Measurements from ENCODE around the gene IL12RB1. TPM values are rescaled to one million over a fixed set of nuclear protein-coding genes. Genes with fewer than 3 reads are reported as not detected.

The IL12RB1 gene
- total and polyA plus RNA-seq, 8 donors, result 0.33 to 5.4 (median 0.55) TPM

GRCh38 chr19:18128805-18129204, 42.1 kb upstream of the IL12RB1 start:
- no peak overlapping the region for H3K27ac ChIP-seq
- no peak overlapping the region for H3K4me3 ChIP-seq
- H3K9me3 ChIP-seq, result no peaks in the 10 kb centered on the region
- DNase-seq (no peak), ATAC-seq (no peak)
- H3K4me1 ChIP-seq, result peaks cover 0 to 8% of the 10 kb centered on the region in 2 donors
- intact Hi-C loops (cut with DNase I), result no loop called here
- no peaks in the 10 kb centered on the region for H3K27me3 ChIP-seq
- peaks cover 0 to 96% of the 10 kb centered on the region in 2 donors for H3K36me3 ChIP-seq
- no peak for TF ChIP-seq CTCF (IDR thresholded peaks at IDR 0.05)

- Histone ChIP-seq H3K9me3 (no peaks in the 10 kb centered on the region), H3K27me3 (no peaks in the 10 kb centered on the region), H3K4me3 (no peak overlapping the region), H3K36me3 (peaks cover 0 to 96% of the 10 kb centered on the region in 2 donors), H3K27ac (peak overlapping the region in 1 of 2 donors; percentile 55), H3K4me1 (peaks cover 0 to 8% of the 10 kb centered on the region in 2 donors)
- no peak for TF ChIP-seq CTCF (IDR thresholded peaks at IDR 0.05)
- DNase-seq, result no peak
- no peak for ATAC-seq
- intact Hi-C loops (cut with DNase I), result no loop called here
Measured at GRCh38 chr19:18128044-18128443, 41.3 kb upstream of the IL12RB1 start.

GRCh38 chr19:18126097-18126496, 39.4 kb upstream of the IL12RB1 start:
- ATAC-seq, result no peak
- Histone ChIP-seq H3K4me3 (no peak overlapping the region), H3K27ac (no peak overlapping the region), H3K9me3 (no peaks in the 10 kb centered on the region), H3K36me3 (peaks cover 0 to 96% of the 10 kb centered on the region in 2 donors), H3K4me1 (peaks cover 0 to 8% of the 10 kb centered on the region in 2 donors), H3K27me3 (no peaks in the 10 kb centered on the region)
- no peak for DNase-seq
- intact Hi-C loops (cut with DNase I), result no loop called here
- TF ChIP-seq CTCF (IDR thresholded peaks at IDR 0.05), result no peak

- no peaks in the 10 kb centered on the region for H3K9me3 ChIP-seq
- TF ChIP-seq CTCF (IDR thresholded peaks at IDR 0.05), result no peak
- H3K36me3 ChIP-seq, result peaks cover 0 to 83% of the 10 kb centered on the region in 2 donors
- DNase-seq (no peak), ATAC-seq (no peak)
- H3K27ac ChIP-seq, result no peak overlapping the region
- intact Hi-C loops (cut with DNase I), result no loop called here
- H3K27me3 ChIP-seq, result no peaks in the 10 kb centered on the region
- no peak overlapping the region for H3K4me3 ChIP-seq
- H3K4me1 ChIP-seq, result peaks cover 0 to 25% of the 10 kb centered on the region in 2 donors
Measured at GRCh38 chr19:18123819-18124218, 37.1 kb upstream of the IL12RB1 start.

- intact Hi-C loops (cut with DNase I), result no loop called here
- no peak overlapping the region for H3K4me3 ChIP-seq
- peaks cover 0 to 76% of the 10 kb centered on the region in 2 donors for H3K36me3 ChIP-seq
- DNase-seq, result no peak
- no peak overlapping the region for H3K27ac ChIP-seq
- ATAC-seq, result peak; percentile 12
- no peaks in the 10 kb centered on the region for H3K9me3 ChIP-seq
- TF ChIP-seq CTCF (IDR thresholded peaks at IDR 0.05), result no peak
- peaks cover 3 to 28% of the 10 kb centered on the region in 2 donors for H3K4me1 ChIP-seq
- no peaks in the 10 kb centered on the region for H3K27me3 ChIP-seq
Measured at GRCh38 chr19:18122860-18123795, 36.4 kb upstream of the IL12RB1 start.

Data from left lung (tissue), 10 donors.